A549 (cell line): ENCODE measurements around the gene TMEM108. TPM values are rescaled to one million over a fixed set of nuclear protein-coding genes. Genes with fewer than 3 reads are reported as not detected.

Experiments used
- ATAC-seq, 2 experiments: fragments of 200-7000 bp in 1 of 2; fragments of >200 bp in 1 of 2; cut with Nextera tagmentation in 1 of 2; cut with Tn5 transposase in 1 of 2; 3 replicates each; pipeline versions ENCODE4 v1.8.0 to v1.9.1; 2018 to 2020; ENCODE audit warnings: mild to moderate bottlenecking in 1 of 2, moderate library complexity in 1 of 2
- CTCF ChIA-PET: fragments of 300-600 bp; sonication (Branson Sonifier 250); formaldehyde crosslinking; extraction: SDS; loops from one replicate; lab custom pipeline; 2021; ENCODE audit warnings: antibody characterized with exemption, inconsistent platforms; lab: Yijun Ruan, JAX
- POLR2A ChIA-PET: fragments of 350-600 bp; formaldehyde crosslinking; extraction: SDS; loops from one replicate; lab custom pipeline; 2021; ENCODE audit warnings: antibody characterized with exemption, inconsistent platforms; lab: Yijun Ruan, JAX
- DNase-seq, 2 experiments: peaks; one replicate each; pipeline versions ENCODE4 v3.0.0 to v3.0.0-alpha.2; 2011 to 2016; ENCODE audit warnings: low read depth in 1 of 2, low spot score in 1 of 2
- FAIRE-seq: peaks from 2 replicates; lab custom pipeline; 2011; peaks lifted over from hg19 to GRCh38; lab: Jason Lieb, UNC
- H3K27ac ChIP-seq, 2 experiments: fragments of >200 bp; sonication (Bioruptor Twin); formaldehyde crosslinking; 3 replicates each; pipeline ENCODE4 v1.5.1; 2016 to 2017
- H3K4me1 ChIP-seq: fragments of >200 bp; sonication (Bioruptor Twin); formaldehyde crosslinking; 3 replicates; pipeline ENCODE4 v1.6.1; 2016
- H3K4me2 ChIP-seq: fragments of >200 bp; sonication (Bioruptor Twin); formaldehyde crosslinking; 3 replicates; pipeline ENCODE4 v1.6.1; 2016
- H3K4me3 ChIP-seq: fragments of >200 bp; sonication (Bioruptor Twin); formaldehyde crosslinking; 3 replicates; pipeline ENCODE4 v1.5.1; 2016
- H3K9me3 ChIP-seq: fragments of >200 bp; sonication (Bioruptor Twin); formaldehyde crosslinking; 3 replicates; pipeline ENCODE4 v1.6.1; 2016
- CBX2 ChIP-seq: fragments of 200-600 bp; sonication (generic); IDR thresholded peaks from 2 replicates; pipeline ENCODE4 v1.6.1; 2016; ENCODE audit warnings: low read depth, mild to moderate bottlenecking, borderline replicate concordance
- CBX8 ChIP-seq: fragments of 200-600 bp; sonication (generic); IDR thresholded peaks from 2 replicates; pipeline ENCODE4 v1.6.1; 2016
- CHD2 ChIP-seq: fragments of 150-350 bp; IDR thresholded peaks from 2 replicates; pipeline ENCODE4 v1.6.1; 2014; ENCODE audit warnings: low read length; ENCODE audit not compliant: partially characterized antibody
- EP300 ChIP-seq, 2 experiments: fragments of >200 bp; sonication (Bioruptor Twin); formaldehyde crosslinking; IDR thresholded peaks; 2 replicates in 1 of 2; 3 replicates in 1 of 2; pipeline ENCODE4 v1.6.1; 2016 to 2017
- ESRRA ChIP-seq: fragments of 150-350 bp; IDR thresholded peaks from 2 replicates; pipeline ENCODE4 v1.6.1; 2014; ENCODE audit warnings: mild to moderate bottlenecking, low read length, borderline replicate concordance
- HEYL ChIP-seq: fragments of 250-450 bp; sonication (Bioruptor Pico); IDR thresholded peaks from 2 replicates; pipeline ENCODE4 v1.8.0; 2021; ENCODE audit warnings: mild to moderate bottlenecking, moderate library complexity
- HOXA7 ChIP-seq: fragments of 250-450 bp; sonication (Bioruptor Pico); IDR thresholded peaks from 2 replicates; pipeline ENCODE4 v1.5.0; 2020; ENCODE audit warnings: mild to moderate bottlenecking, moderate library complexity
- HOXB13 ChIP-seq: fragments of 250-450 bp; sonication (Bioruptor Pico); IDR thresholded peaks from 2 replicates; pipeline ENCODE4 v1.5.0; 2020; ENCODE audit warnings: low read depth, mild to moderate bottlenecking, moderate library complexity
- HOXB5 ChIP-seq: fragments of 250-450 bp; sonication (Bioruptor Pico); IDR thresholded peaks from 2 replicates; pipeline ENCODE4 v1.5.0; 2020; ENCODE audit warnings: mild to moderate bottlenecking, moderate library complexity
- JUN ChIP-seq, 2 experiments: fragments of >200 bp; sonication (Bioruptor Twin); formaldehyde crosslinking; IDR thresholded peaks; 2 replicates in 1 of 2; 3 replicates in 1 of 2; pipeline ENCODE4 v1.6.1; 2016 to 2017
- JUNB ChIP-seq: fragments of >200 bp; sonication (Bioruptor Twin); formaldehyde crosslinking; IDR thresholded peaks from 2 replicates; pipeline ENCODE4 v1.6.1; 2016
- KDM5A ChIP-seq: fragments of 200-600 bp; sonication (generic); IDR thresholded peaks from 2 replicates; pipeline ENCODE4 v1.6.1; 2016; ENCODE audit warnings: antibody characterized with exemption, mild to moderate bottlenecking
- MAFK ChIP-seq: fragments of 450-650 bp; IDR thresholded peaks from 2 replicates; pipeline ENCODE4 v1.6.1; 2014; ENCODE audit not compliant: partially characterized antibody
- MAZ ChIP-seq: fragments of 150-350 bp; IDR thresholded peaks from 2 replicates; pipeline ENCODE4 v1.6.1; 2014; ENCODE audit warnings: antibody characterized with exemption, low read depth, low read length, borderline replicate concordance
- PHF8 ChIP-seq: fragments of 200-600 bp; sonication (generic); IDR thresholded peaks from 2 replicates; pipeline ENCODE4 v1.6.1; 2016; ENCODE audit warnings: low read depth, mild to moderate bottlenecking, antibody characterized with exemption, moderate library complexity, borderline replicate concordance
- POLR2A ChIP-seq: IDR thresholded peaks from 2 replicates; pipeline ENCODE4 v1.6.1; 2012; ENCODE audit warnings: mild to moderate bottlenecking, low read length
- POLR2AphosphoS2 ChIP-seq: conservative IDR thresholded peaks from 2 replicates; pipeline ENCODE4 v1.6.1; 2012; ENCODE audit warnings: low read length, improper control_type of control experiment, inconsistent platforms
- RAD21 ChIP-seq, 2 experiments: fragments of >200 bp in 1 of 2; sonication (Bioruptor Twin) in 1 of 2; formaldehyde crosslinking in 1 of 2; IDR thresholded peaks in 1 of 2; conservative IDR thresholded peaks in 1 of 2; 2 replicates in 1 of 2; 3 replicates in 1 of 2; pipeline ENCODE4 v1.6.1; 2012 to 2018; ENCODE audit warnings: inconsistent platforms in 1 of 2
- RARB ChIP-seq: fragments of 250-450 bp; sonication (Bioruptor Pico); IDR thresholded peaks from 2 replicates; pipeline ENCODE4 v1.8.0; 2021; ENCODE audit warnings: mild to moderate bottlenecking, moderate library complexity
- RNF2 ChIP-seq: fragments of 200-600 bp; sonication (generic); IDR thresholded peaks from 2 replicates; pipeline ENCODE4 v1.6.1; 2016; ENCODE audit warnings: low read depth, mild to moderate bottlenecking, antibody characterized with exemption, moderate library complexity, borderline replicate concordance
- ZC3H11A ChIP-seq: fragments of 450-650 bp; IDR thresholded peaks from 2 replicates; pipeline ENCODE4 v1.6.1; 2014; ENCODE audit warnings: antibody characterized with exemption, mild to moderate bottlenecking
- ZNF302 ChIP-seq: fragments of 250-450 bp; sonication (Bioruptor Pico); IDR thresholded peaks from 2 replicates; pipeline ENCODE4 v1.9.0; 2021; ENCODE audit warnings: inconsistent platforms, mild to moderate bottlenecking, moderate library complexity
- WGBS: methylation state at CpG from one replicate; pipeline ENCODE4 v1.1.6; 2017; ENCODE audit errors: missing lambda C conversion rate; 5-methylcytosine and 5-hydroxymethylcytosine counted together
- polyA plus RNA-seq, 4 experiments: library from polyadenylated mRNA; depleted of rRNA in 3 of 4; stranded (reverse); fragments of >200 nt; fragmentation: RNase III in 1 of 4; extraction: RNeasy Plus Mini Kit Qiagen cat#74134 plus additional on column Dnase treatment in 1 of 4; gene quantifications; 2 replicates in 3 of 4; 3 replicates in 1 of 4; pipeline ENCODE4 v1.2.3, GENCODE V29; 2011 to 2017
- TF ChIP-seq, protein P1 (sequence below): IDR thresholded peaks from 2 replicates; pipeline ENCODE4 v1.6.1; 2012
- TF ChIP-seq, protein P2 (sequence below): fragments of >200 bp; sonication (Bioruptor Twin); formaldehyde crosslinking; IDR thresholded peaks from 2 replicates; pipeline ENCODE4 v1.6.1; 2016
- TF ChIP-seq, protein P3 (sequence below): fragments of 150-350 bp; IDR thresholded peaks from 2 replicates; pipeline ENCODE4 v1.6.1; 2014; ENCODE audit warnings: low read depth, mild to moderate bottlenecking, low read length
- TF ChIP-seq, protein P4 (sequence below): fragments of >200 bp; sonication (Bioruptor Twin); formaldehyde crosslinking; IDR thresholded peaks from 3 replicates; pipeline ENCODE4 v1.6.1; 2016
- TF ChIP-seq, protein P5 (sequence below): IDR thresholded peaks from 2 replicates; pipeline ENCODE4 v1.6.1; 2012; ENCODE audit warnings: low read depth, borderline replicate concordance

The TMEM108 gene
- polyA plus RNA-seq, 2 of the 4 experiments (the other 2 are of a cell fraction) = not detected

DNA sequence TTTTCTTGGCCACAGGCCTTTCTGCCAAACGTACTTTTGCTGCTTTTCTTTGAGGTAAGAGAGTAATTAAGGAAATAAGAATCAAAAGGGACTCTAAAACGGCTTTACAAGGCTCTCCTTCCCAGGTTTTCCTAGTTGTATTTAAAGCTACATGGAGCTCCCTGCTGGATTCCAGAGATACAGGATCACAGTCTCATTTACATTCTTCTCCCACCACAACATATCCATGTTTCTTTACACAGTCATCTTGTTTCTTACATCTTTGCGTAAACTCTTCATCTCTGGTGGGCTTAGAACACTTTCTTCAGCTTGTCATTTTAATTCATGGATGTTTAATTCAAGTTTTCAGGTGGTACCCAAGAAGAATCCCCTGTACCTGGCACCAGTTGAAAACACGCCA is 244.0 kb downstream of the TMEM108 start:
- no peaks in the 10 kb centered on the region for H3K4me1 ChIP-seq
- no peaks in the 10 kb centered on the region for H3K9me3 ChIP-seq
- 21% methylated on average over 4 of the region's 4 CpGs for WGBS
- CTCF ChIA-PET = no interaction called here
- no peak for TF ChIP-seq POLR2A
- TF ChIP-seq ZC3H11A = no peak
- TF ChIP-seq MAZ = no peak
- TF ChIP-seq RARB = no peak
- no peak for TF ChIP-seq HOXA7 (CRISPR knock-in tag)
- TF ChIP-seq HOXB13 (CRISPR knock-in tag) = no peak
- TF ChIP-seq KDM5A = no peak
- no peak for TF ChIP-seq JUN (IDR thresholded peaks at IDR 0.05)
- TF ChIP-seq ZNF302 (CRISPR knock-in tag) = no peak
- TF ChIP-seq EP300 (IDR thresholded peaks at IDR 0.05) = no peak
- no peak for TF ChIP-seq CBX8
- TF ChIP-seq ESRRA = no peak
- TF ChIP-seq, protein P1, sequence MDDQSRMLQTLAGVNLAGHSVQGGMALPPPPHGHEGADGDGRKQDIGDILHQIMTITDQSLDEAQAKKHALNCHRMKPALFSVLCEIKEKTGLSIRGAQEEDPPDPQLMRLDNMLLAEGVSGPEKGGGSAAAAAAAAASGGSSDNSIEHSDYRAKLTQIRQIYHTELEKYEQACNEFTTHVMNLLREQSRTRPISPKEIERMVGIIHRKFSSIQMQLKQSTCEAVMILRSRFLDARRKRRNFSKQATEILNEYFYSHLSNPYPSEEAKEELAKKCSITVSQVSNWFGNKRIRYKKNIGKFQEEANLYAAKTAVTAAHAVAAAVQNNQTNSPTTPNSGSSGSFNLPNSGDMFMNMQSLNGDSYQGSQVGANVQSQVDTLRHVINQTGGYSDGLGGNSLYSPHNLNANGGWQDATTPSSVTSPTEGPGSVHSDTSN = no peak
- TF ChIP-seq, protein P2, sequence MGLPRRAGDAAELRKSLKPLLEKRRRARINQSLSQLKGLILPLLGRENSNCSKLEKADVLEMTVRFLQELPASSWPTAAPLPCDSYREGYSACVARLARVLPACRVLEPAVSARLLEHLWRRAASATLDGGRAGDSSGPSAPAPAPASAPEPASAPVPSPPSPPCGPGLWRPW = no peak
- TF ChIP-seq JUNB = no peak
- no peak for TF ChIP-seq RNF2
- TF ChIP-seq, protein P3, sequence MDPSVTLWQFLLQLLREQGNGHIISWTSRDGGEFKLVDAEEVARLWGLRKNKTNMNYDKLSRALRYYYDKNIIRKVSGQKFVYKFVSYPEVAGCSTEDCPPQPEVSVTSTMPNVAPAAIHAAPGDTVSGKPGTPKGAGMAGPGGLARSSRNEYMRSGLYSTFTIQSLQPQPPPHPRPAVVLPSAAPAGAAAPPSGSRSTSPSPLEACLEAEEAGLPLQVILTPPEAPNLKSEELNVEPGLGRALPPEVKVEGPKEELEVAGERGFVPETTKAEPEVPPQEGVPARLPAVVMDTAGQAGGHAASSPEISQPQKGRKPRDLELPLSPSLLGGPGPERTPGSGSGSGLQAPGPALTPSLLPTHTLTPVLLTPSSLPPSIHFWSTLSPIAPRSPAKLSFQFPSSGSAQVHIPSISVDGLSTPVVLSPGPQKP = no peak
- H3K4me2 ChIP-seq = no peak overlapping the region
- no peak overlapping the region for H3K27ac ChIP-seq
- no peak overlapping the region for H3K4me3 ChIP-seq
- POLR2A ChIA-PET = no interaction called here
- no peak for DNase-seq
- FAIRE-seq = no peak
- ATAC-seq = no peak

DNA sequence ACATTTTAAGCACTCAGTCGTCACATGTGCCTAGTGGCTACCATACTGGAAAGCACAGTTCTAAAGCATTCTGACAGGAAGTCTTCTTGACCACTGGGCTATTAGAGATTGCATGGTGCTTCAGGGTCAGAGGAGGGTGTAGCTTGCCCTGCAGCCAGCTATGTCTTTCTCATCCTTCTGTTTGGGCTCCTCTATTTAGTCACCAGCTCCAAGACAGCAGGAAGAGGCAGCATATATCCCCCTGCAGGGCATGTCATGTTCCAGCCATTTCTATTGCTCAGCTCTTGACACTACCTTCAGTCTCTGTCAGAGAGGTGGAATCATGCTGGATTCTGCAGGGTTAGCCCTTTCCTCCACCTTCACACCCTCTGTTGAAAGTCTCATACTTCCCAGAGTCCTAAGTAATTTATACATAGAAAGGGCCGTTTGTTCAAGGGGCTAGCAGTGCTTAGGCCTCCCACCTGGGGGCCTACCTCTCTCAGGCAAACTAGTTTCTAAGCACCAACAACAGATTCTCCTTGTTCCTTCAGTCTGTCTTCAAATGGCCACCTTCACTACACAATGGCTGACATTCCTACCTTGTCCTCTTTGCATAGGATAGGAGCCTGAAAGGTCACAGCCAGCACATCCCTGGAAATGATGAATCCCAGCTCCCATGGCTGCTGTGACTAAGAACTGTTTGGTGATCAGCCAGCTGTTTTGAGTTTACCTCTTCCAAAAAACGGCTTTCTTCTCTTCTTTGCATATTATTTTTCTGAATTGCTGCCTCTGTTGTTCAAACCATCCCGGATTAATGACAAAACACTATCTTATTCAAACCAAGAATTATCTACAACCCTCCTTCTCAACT is 246.0 kb downstream of the TMEM108 start:
- no peak for FAIRE-seq
- CTCF ChIA-PET = no interaction called here
- POLR2A ChIA-PET = no interaction called here
- Histone ChIP-seq H3K4me1 (no peaks in the 10 kb centered on the region), H3K4me2 (no peak overlapping the region), H3K27ac (no peak overlapping the region), H3K4me3 (no peak overlapping the region), H3K9me3 (no peaks in the 10 kb centered on the region)
- no peak for DNase-seq
- ATAC-seq = no peak
- WGBS = 5% methylated on average over 3 of the region's 4 CpGs
- no peak for TF ChIP-seq CHD2
- TF ChIP-seq HEYL (CRISPR knock-in tag) = no peak
- TF ChIP-seq HOXB5 (CRISPR knock-in tag) = no peak
- TF ChIP-seq, protein P4, sequence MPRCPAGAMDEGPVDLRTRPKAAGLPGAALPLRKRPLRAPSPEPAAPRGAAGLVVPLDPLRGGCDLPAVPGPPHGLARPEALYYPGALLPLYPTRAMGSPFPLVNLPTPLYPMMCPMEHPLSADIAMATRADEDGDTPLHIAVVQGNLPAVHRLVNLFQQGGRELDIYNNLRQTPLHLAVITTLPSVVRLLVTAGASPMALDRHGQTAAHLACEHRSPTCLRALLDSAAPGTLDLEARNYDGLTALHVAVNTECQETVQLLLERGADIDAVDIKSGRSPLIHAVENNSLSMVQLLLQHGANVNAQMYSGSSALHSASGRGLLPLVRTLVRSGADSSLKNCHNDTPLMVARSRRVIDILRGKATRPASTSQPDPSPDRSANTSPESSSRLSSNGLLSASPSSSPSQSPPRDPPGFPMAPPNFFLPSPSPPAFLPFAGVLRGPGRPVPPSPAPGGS = no peak
- no peak for TF ChIP-seq JUN (IDR thresholded peaks at IDR 0.05)
- no peak for TF ChIP-seq POLR2AphosphoS2
- no peak for TF ChIP-seq KDM5A
- no peak for TF ChIP-seq CBX2
- no peak for TF ChIP-seq PHF8
- TF ChIP-seq, protein P5, sequence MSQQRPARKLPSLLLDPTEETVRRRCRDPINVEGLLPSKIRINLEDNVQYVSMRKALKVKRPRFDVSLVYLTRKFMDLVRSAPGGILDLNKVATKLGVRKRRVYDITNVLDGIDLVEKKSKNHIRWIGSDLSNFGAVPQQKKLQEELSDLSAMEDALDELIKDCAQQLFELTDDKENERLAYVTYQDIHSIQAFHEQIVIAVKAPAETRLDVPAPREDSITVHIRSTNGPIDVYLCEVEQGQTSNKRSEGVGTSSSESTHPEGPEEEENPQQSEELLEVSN = no peak
- TF ChIP-seq CBX8 = no peak
- TF ChIP-seq MAFK = no peak
- TF ChIP-seq RAD21 (conservative IDR thresholded peaks at IDR 0.05 in 1 of 2, IDR thresholded peaks at IDR 0.05 in 1 of 2) = no peak
